GM12801 (cell line): Measurements from ENCODE around the gene CTTNBP2.

Source experiments
- CTCF ChIP-seq: IDR thresholded peaks from one replicate; pipeline ENCODE4 v1.5.1; 2011; ENCODE audit warnings: control low read depth; ENCODE audit not compliant: insufficient read length; ENCODE audit errors: extremely low read depth

Gene CTTNBP2

GRCh38 chr7:117686311-117686935, 186.8 kb downstream of the CTTNBP2 start:
- no peak for TF ChIP-seq CTCF

DNA sequence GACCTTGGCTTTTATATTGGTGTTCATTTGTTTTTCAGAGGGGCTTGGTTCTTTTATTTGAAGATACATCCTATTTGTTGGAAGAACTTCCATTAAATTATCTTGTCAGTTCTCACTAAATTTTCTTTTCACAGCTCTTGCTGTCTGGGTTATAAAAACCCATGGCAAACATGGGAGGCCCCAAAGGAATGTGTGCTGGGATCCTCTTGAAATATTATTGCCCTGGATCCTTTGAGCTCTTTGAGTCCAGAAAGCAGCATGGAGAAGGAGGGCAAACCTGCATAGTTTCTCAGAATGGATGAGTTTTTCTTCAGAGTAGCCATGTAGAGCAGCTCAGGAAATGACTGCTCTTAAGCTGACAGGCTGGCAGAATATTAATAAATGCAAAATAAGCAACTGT, 187.4 kb downstream of the CTTNBP2 start:
- TF ChIP-seq CTCF, result no peak

DNA sequence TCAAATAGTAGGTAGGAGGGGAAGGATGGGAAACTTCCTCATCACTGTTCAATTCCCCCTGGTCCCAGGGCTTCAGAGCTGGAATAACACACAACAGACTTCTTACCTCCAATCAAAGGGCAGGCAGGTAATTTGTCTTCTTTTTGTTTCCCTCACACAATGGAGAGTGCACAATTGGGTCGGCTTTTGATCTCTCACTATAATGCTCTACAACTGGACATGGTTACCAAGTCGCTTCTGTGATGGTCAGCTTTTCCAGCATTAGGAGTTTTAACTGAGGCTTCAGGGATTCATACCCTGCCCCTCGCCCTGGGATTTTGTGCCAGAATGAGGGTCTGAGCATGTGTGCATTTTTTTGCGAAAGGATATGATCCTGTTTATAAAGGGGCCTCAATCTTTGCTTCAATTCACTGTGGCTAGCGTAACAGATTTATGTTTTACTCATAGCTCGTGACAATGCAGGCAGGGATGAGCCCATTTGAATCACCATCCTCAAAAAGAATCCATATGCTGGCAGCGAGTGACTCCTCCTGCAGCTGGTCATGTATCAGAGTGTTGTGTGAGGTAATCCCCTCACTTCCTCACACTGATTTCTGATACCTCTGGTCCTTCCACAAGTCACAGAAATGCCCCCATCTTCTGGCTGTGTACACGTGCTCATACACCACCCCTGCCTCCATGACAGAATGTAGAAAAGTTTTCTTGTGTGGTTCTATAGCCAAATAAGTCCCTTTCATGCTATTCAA, 189.6 kb downstream of the CTTNBP2 start:
- TF ChIP-seq CTCF, result no peak

GRCh38 chr7:117682681-117683385, 190.4 kb downstream of the CTTNBP2 start:
- no peak for TF ChIP-seq CTCF

GRCh38 chr7:117679120-117679519, 194.1 kb downstream of the CTTNBP2 start:
- no peak for TF ChIP-seq CTCF

DNA sequence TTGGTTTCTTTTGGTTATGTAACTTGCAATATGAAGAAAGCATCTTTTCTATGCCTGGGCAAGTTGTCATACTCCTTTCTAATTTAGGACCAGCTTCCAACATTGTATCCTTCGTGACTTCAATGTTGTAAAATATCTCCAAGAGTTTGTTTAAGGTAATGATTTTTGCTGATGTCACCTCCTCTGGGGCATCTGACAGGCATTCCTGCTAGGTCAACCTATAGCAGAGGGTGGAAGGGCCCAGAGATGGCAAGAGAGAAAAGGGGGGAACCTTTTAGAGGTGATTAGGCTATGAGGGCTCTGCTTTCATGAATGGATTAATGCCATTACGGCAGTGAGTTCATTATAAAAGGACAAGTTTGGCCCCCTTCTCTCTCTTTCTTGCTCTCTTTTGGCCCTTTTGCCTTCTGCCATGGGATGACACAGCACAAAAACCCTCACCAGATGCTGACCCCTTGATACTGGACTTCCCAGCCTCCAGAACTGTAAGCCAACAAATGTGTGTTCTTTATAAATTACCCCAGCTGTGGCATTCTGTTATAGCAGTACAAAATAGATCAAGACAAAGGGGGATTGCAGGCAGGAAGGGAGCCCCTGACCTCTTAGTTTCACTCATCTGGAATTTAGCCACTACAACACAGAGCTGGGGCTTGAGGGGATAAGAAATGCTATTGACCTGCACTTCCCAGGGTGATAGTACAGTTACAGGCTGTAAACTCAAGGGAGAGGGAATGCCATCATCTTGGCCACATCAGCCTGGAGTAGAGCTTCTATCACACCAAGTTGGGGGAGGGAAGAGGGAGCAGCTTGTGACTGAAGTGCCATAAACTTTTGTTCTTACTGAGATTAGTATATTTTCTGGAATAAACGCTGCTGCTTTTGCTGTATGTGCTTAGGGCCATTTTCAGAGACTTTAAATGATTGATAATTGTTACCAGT, 197.5 kb downstream of the CTTNBP2 start:
- no peak for TF ChIP-seq CTCF

- TF ChIP-seq CTCF, result no peak
These were observed 198.6 kb downstream of the CTTNBP2 start for GRCh38 chr7:117674617-117675016.
